Activated CD4-positive, alpha-beta T cell treated with anti-CD3 and anti-CD28 coated beads, Interleukin-2, Interleukin-6, amounts not matched to agents 100 ng/mL and 50 ng/mL, durations not matched to agents 16 hours and 8 hours (primary cell): ENCODE results near the gene ZC3H7A.
A peak's percentile ranks its signal among the peaks of the same experiment; 100 is the strongest.

ENCODE experiments used
- DNase-seq: peaks from one replicate; pipeline ENCODE4 v3.0.0-alpha.2; 2020

ZC3H7A gene

GRCh38 chr16:11768849-11769248, 28.2 kb downstream of the ZC3H7A start:
- no peak for DNase-seq

- DNase-seq, result no peak
These were observed 34.6 kb downstream of the ZC3H7A start for GRCh38 chr16:11762431-11762830.

- DNase-seq, result no peak
These were observed 37.1 kb downstream of the ZC3H7A start for GRCh38 chr16:11759997-11760396.

- DNase-seq, result no peak
These were observed 37.8 kb downstream of the ZC3H7A start for GRCh38 chr16:11759163-11759834.

GRCh38 chr16:11757671-11758545, 39.1 kb downstream of the ZC3H7A start:
- no peak for DNase-seq

- DNase-seq, result no peak
These were observed 40.8 kb downstream of the ZC3H7A start for GRCh38 chr16:11756248-11756647.

GRCh38 chr16:11755022-11755760, 41.9 kb downstream of the ZC3H7A start:
- DNase-seq, result no peak

- no peak for DNase-seq
These were observed 44.2 kb downstream of the ZC3H7A start for GRCh38 chr16:11752856-11753255.

GRCh38 chr16:11750056-11750455, 47.0 kb downstream of the ZC3H7A start:
- no peak for DNase-seq

- no peak for DNase-seq
These were observed 48.4 kb downstream of the ZC3H7A start for GRCh38 chr16:11748404-11749254.

GRCh38 chr16:11747949-11748403, 49.1 kb downstream of the ZC3H7A start:
- DNase-seq, result no peak

GRCh38 chr16:11744075-11744470, 53.0 kb downstream of the ZC3H7A start:
- no peak for DNase-seq

- peak; percentile 54 for DNase-seq
These were observed 53.6 kb downstream of the ZC3H7A start for GRCh38 chr16:11743308-11744074.

GRCh38 chr16:11742536-11743307, 54.3 kb downstream of the ZC3H7A start, which contains the start of gene TXNDC11:
TXNDC11 (minus strand) TSS chr16:11742857; CDS start chr16:11742730, 127 bp downstream.
- peak; percentile 100 for DNase-seq

- peak; percentile 59 for DNase-seq
These were observed 54.9 kb downstream of the ZC3H7A start for GRCh38 chr16:11742093-11742535.

GRCh38 chr16:11740567-11740966, 56.5 kb downstream of the ZC3H7A start:
- DNase-seq, result no peak

GRCh38 chr16:11738742-11739544, 58.1 kb downstream of the ZC3H7A start:
- DNase-seq, result peak; percentile 58

GRCh38 chr16:11737713-11738112, 59.3 kb downstream of the ZC3H7A start:
- no peak for DNase-seq

GRCh38 chr16:11736903-11737302, 60.2 kb downstream of the ZC3H7A start:
- no peak for DNase-seq

GRCh38 chr16:11735787-11736186, 61.3 kb downstream of the ZC3H7A start:
- DNase-seq, result no peak
